ENCODE measurements around the gene SS18L1. TPM values are rescaled to one million over a fixed set of nuclear protein-coding genes. Genes with fewer than 3 reads are reported as not detected.

SS18L1 gene
- total RNA-seq, 1 experiment from 2014 or later = 34.1 TPM

- ChIA-PET POLR2A (no interaction called here), CTCF (interaction anchor here (1.2 to 1.5 kb wide), 2 partner anchors 17 to 184 kb away, joined by 3 read pairs; no protein-coding TSS in a partner anchor)
- Mint-ChIP-seq H3K9me3 (no peaks in the 10 kb centered on the region), H3K36me3 (no peaks in the 10 kb centered on the region), H3K27me3 (ENCODE audit: low read depth) (peaks cover 19% of the 10 kb centered on the region), H3K4me3 (no peak overlapping the region), H3K27ac (no peak overlapping the region), H3K4me1 (peaks cover 6% of the 10 kb centered on the region)
- ATAC-seq (no peak), DNase-seq (ENCODE audit: low spot score) (no peak)
- TF ChIP-seq ZNF416 (CRISPR knock-in tag; IDR thresholded peaks at IDR 0.05) (no peak), ARID4B (CRISPR knock-in tag; IDR thresholded peaks at IDR 0.05; ENCODE audit: borderline replicate concordance) (no peak), NR2C2 (CRISPR knock-in tag; IDR thresholded peaks at IDR 0.05) (no peak), FOXJ3 (CRISPR knock-in tag; IDR thresholded peaks at IDR 0.05; ENCODE audit: borderline replicate concordance) (no peak), TEAD4 (CRISPR knock-in tag; IDR thresholded peaks at IDR 0.05) (no peak), CREB1 (CRISPR knock-in tag; IDR thresholded peaks at IDR 0.05) (no peak), ZBTB43 (CRISPR knock-in tag; IDR thresholded peaks at IDR 0.05) (no peak), GABPB1 (CRISPR knock-in tag; IDR thresholded peaks at IDR 0.05) (no peak), RORB (CRISPR knock-in tag; IDR thresholded peaks at IDR 0.05) (no peak), SOX15 (CRISPR knock-in tag; IDR thresholded peaks at IDR 0.05) (no peak), IRF1 (CRISPR knock-in tag; IDR thresholded peaks at IDR 0.05) (no peak), GRHL2 (CRISPR knock-in tag; IDR thresholded peaks at IDR 0.05; ENCODE audit: insufficient replicate concordance, severe bottlenecking) (no peak)
Observed at GRCh38 chr20:62225820-62226635, 82.5 kb downstream of the SS18L1 start.

- Mint-ChIP-seq H3K4me1 (peaks cover 3% of the 10 kb centered on the region), H3K27ac (no peak overlapping the region), H3K9me3 (no peaks in the 10 kb centered on the region), H3K36me3 (no peaks in the 10 kb centered on the region), H3K4me3 (no peak overlapping the region), H3K27me3 (ENCODE audit: low read depth) (peaks cover 10% of the 10 kb centered on the region; the same call in 1 of the 2 replicates)
- ChIA-PET POLR2A (no interaction called here), CTCF (interaction anchor here (0.5 to 1.5 kb wide), 3 partner anchors 9 to 183 kb away, joined by 3 to 4 read pairs (median 3); no protein-coding TSS in a partner anchor)
- ATAC-seq (no peak), DNase-seq (ENCODE audit: low spot score) (no peak)
- no peak for TF ChIP-seq STAT6 (CRISPR knock-in tag; conservative IDR thresholded peaks at IDR 0.05; ENCODE audit: low read depth)
- TF ChIP-seq TCF7 (CRISPR knock-in tag; IDR thresholded peaks at IDR 0.05; ENCODE audit: low read depth) = no peak
- no peak for TF ChIP-seq ZNF532 (CRISPR knock-in tag; IDR thresholded peaks at IDR 0.05; ENCODE audit: borderline replicate concordance)
- no peak for TF ChIP-seq ATF1 (CRISPR knock-in tag; IDR thresholded peaks at IDR 0.05)
- TF ChIP-seq ATF3 (CRISPR knock-in tag; conservative IDR thresholded peaks at IDR 0.05) = no peak
Observed at GRCh38 chr20:62226707-62227590, 83.4 kb downstream of the SS18L1 start.

Measured in WTC11 (cell line).